ENCODE data around the gene TNRC6B. TPM values are rescaled to one million over a fixed set of nuclear protein-coding genes. Genes with fewer than 3 reads are reported as not detected.

The TNRC6B gene
- total RNA-seq, 1 donor from 2014 or later: 19.3 TPM

- ATAC-seq: no peak
Observed at GRCh38 chr22:40326905-40327735, 149.4 kb downstream of the TNRC6B start.

DNA sequence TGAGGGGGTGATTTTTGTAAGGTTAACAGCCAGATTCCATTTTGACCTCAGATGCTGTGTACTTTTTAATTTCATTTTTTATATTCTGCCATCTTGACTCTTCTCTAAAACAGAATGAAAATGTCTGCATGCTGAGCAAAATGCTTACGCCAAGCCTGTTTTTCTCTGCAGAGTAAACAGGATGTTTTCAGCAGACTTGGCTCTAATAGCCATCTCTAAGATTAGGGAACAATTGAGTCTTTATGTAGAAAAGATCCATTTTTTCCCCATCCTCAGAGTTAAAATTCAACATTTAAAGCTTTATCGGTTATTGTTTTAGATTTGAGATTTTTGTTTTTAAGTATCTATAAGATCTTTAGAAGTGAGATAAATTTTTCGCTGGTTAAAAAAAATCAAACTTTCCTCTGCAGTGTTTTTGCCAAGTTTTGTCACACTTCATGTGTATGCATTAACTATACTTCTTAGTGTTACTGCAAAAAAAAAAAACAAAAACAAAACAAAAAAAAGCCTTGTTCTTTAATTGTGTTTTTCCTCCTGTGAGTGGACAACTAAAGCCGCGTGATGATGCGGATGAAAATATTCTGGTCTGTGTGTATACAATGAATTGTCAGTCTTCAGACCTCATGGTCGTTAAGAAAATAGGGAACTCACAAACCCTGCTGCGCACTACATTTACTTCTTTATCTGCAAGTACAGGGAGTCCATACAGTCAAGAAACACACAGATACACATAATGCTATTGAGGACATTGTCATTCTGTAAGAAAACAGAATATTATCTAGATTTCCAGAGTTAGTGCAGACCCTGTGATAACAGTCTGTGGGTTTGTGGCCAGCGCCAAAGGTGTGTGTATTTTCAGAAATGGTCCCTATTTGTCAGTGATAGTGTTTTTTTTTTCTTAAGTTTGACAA, 151.1 kb downstream of the TNRC6B start:
- no peak for ATAC-seq

- no peak for ATAC-seq
Observed at GRCh38 chr22:40329466-40329865, 151.7 kb downstream of the TNRC6B start.

- ATAC-seq: no peak
Observed at GRCh38 chr22:40330086-40330485, 152.4 kb downstream of the TNRC6B start.

DNA sequence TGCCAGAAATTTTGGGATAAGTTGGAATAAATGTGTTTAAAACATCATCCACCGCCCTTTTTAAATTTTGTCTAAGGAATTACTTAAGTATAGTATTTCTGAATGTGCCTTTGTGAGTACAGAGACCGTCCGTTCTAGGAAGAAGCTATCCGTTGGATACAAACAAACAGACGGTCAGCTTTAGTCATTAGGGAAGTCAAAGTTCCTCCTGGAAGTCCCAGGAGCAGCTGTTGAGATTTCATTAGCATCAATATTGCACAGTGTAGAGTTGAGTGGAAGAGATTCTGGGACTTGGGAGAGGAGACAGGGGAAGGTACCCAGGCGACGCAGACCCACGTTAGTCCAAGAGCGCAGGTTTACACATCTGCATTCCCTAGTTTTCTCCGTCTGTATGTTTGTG, 152.9 kb downstream of the TNRC6B start:
- ATAC-seq: no peak

GRCh38 chr22:40331706-40332105, 154.0 kb downstream of the TNRC6B start:
- no peak for ATAC-seq

- peak; percentile 69 for ATAC-seq
Observed at GRCh38 chr22:40332319-40332781, 154.6 kb downstream of the TNRC6B start.

- no peak for ATAC-seq
Observed at GRCh38 chr22:40334060-40334459, 156.3 kb downstream of the TNRC6B start.

DNA sequence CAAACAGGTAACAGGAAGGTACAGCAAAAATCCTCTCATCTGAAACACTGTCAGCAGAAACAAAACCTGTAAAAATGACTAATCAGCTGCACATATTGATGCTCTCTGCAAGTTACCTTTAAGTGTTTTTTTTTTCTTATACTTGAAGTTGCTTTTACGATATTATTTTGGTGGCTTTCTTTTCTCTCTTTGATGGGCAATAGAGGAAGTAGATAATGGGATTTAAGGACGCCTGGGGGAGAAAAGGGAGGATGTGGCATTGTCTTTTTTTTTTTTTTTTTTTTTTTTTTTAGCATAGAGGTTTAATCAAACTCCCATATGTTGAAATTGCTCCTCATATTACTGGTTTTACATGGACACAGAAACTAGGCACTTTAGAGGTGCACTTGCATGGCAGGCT, 157.2 kb downstream of the TNRC6B start:
- ATAC-seq: no peak

DNA sequence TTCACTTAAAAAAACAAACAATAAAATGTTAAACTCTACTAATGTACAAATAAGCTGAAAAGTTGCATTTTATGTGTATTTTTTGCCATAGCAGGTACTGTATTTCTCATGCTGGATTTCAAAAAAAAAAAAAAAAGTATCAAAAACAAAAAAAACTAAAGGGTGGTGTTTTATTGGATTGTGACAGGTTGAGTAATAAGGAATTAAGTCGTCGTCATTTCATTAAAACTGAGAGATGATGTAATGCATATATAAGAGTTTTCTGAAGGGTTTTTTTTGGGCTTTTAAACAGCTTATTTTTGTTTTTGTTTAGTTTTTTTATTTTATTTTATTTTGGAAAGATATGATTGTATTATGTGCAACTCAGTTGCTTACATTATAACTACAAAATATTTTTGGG, 157.6 kb downstream of the TNRC6B start:
- ATAC-seq: no peak

DNA sequence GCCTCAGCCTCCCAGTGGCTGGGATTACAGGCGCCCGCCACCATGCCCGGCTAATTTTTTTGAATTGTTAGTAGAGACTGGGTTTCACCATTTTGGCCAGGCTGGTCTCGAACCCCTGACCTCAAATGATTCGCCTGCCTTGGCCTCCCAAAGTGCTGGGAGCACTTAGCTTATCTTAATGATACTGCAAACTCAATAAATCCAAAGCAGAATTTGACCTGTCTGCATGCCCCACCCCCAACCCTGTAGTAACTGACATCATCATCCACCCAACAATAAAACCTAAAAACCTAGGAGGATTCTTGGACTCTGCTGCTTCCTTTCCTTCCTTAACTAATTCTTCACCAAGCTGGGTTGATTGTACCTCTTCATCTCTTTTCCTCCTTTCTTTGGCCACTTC, 162.3 kb downstream of the TNRC6B start:
- no peak for ATAC-seq

- no peak for ATAC-seq
Observed at GRCh38 chr22:40341604-40342003, 163.9 kb downstream of the TNRC6B start.

GRCh38 chr22:40342521-40342920, 164.8 kb downstream of the TNRC6B start:
- no peak for ATAC-seq

DNA sequence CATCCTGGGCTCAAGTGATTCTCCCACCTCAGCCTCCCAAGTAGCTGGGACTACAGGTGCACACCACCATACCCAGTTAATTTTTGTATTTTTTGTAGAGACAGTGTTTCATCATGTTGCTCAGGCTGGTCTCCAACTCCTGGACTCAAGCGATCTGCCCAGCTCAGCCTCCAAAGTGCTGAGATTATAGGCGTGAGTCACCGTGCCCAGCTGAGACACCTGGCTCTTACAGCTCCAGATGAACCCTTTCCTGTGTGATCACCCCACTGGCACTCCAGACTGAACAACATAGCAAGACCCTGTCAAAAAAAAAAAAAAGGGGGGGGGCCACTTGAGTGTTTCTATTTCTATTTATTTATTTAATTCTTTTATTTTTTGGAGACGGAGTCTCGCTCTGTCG, 167.5 kb downstream of the TNRC6B start:
- ATAC-seq: peak; percentile 40

DNA sequence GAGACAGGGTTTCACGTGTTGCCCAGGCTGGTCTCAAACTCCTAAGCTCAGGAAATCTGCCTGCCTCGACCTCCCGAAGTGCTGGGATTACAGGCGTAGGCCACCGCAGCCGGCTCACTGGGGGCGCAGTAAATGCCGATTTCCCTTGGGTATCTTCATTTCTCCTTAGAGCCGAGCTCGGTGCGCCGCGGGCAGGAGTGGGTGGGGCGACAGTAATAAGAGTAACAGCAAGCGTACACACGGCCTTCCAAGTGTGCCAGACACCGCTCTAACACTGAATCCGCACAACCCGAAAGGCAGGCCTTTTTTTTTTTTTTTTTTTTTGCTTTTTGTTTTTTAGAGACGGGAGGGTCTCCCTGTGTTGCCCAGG, 168.1 kb downstream of the TNRC6B start:
- ATAC-seq: peak; percentile 53

GRCh38 chr22:40346185-40347118, 168.7 kb downstream of the TNRC6B start, which contains the start of gene ADSL:
ADSL (plus strand) TSS chr22:40346500; CDS start chr22:40346559, 59 bp downstream.
- ATAC-seq: peak; percentile 89

GRCh38 chr22:40347300-40347699, 169.6 kb downstream of the TNRC6B start:
- ATAC-seq: no peak

DNA sequence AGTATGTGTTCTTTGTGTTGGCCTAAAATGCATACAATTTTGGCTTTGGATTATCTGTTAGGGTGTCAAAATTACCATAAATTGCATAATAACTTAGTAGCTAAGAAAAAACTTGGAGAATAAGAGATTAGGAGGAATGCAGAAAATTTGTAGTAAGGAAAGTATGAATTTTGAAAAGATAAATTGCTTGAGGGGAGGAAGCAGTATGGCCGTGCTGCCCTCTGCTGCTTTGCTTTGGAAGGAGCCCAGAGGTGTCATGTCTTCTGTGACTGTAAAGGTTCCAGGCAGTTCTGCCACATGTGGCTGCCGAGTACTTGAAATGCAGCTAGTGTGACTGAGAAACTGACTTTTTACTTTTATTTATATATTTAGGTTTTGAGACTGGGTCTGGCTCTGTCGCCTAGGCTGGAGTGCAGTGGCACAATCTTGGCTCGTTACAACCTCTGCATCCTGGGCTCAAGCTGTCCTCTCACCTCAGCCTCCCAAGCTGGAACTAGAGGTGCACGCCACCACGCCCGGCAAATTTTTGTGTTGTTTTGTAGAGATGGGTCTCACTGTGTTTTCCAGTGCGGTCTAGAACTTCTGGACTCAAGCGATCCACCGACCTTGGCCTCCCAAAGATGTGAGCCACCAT, 170.4 kb downstream of the TNRC6B start:
- ATAC-seq: no peak

- no peak for ATAC-seq
Observed at GRCh38 chr22:40352763-40353162, 175.0 kb downstream of the TNRC6B start.

- no peak for ATAC-seq
Observed at GRCh38 chr22:40361100-40361499, 183.4 kb downstream of the TNRC6B start.

DNA sequence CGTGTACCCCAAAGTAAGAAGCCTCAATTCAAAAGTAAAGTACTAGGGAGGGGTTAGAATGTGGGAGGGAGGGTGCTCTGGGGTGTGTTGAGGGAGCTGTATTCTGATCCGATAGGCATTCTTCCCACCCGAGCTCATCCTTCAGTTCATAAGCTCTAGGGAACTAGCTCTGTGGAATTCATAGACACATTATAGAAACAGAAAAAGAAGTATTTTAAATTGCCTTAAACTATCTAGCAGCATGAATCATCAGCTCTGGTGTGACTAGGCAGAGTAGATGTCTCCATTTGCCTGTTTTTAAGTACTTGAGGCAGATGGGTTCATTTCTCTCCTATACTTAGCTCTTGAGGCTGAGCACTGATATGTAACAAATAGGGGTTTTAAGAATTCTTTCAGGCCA, 185.3 kb downstream of the TNRC6B start:
- ATAC-seq: no peak

GRCh38 chr22:40364431-40364830, 186.7 kb downstream of the TNRC6B start:
- ATAC-seq: no peak
